Right cardiac atrium (tissue), 5 donors: ENCODE measurements around the gene WSB1. TPM values are rescaled to one million over a fixed set of nuclear protein-coding genes. Genes with fewer than 3 reads are reported as not detected.

Experiments used
- ATAC-seq, 2 donors: fragments of 200-7000 bp; cut with Tn5 transposase; one replicate each; pipeline versions ENCODE4 v1.8.0 to v1.9.1; 2020; ENCODE audit warnings: moderate library complexity in 2 of 2, mild to moderate bottlenecking in 1 of 2
- DNase-seq, 3 donors: peaks; one replicate each; pipeline ENCODE4 v3.0.0-alpha.2; 2020
- H3K27ac ChIP-seq: one replicate; pipeline ENCODE4 v1.5.1; 2013; ENCODE audit warnings: mild to moderate bottlenecking, low read length, control low read depth, moderate library complexity
- H3K27me3 ChIP-seq: one replicate; pipeline ENCODE4 v1.6.1; 2013; ENCODE audit not compliant: control insufficient read depth, insufficient read depth
- H3K4me1 ChIP-seq: one replicate; pipeline ENCODE4 v1.6.1; 2013; ENCODE audit warnings: low read length; ENCODE audit not compliant: control insufficient read depth, insufficient read depth
- H3K4me3 ChIP-seq: one replicate; pipeline ENCODE4 v1.5.1; 2013; ENCODE audit warnings: low read length, control low read depth
- H3K9me3 ChIP-seq: one replicate; pipeline ENCODE4 v1.6.1; 2013; ENCODE audit warnings: low read length; ENCODE audit not compliant: control insufficient read depth
- WGBS: extraction: QIAGEN DNeasy Blood & Tissue Kit; methylation state at CpG from one replicate; pipeline ENCODE4 v1.1.7; 2013; 5-methylcytosine and 5-hydroxymethylcytosine counted together
- intact Hi-C, 4 donors: fragments of 100-400 bp; cut with DNase I; formaldehyde crosslinking; loops; one replicate each; pipeline versions ENCODE4 v1.11.0 to v1.14.0; 2022 to 2023
- polyA plus RNA-seq: library from polyadenylated mRNA; stranded (reverse); fragments of 200-250 nt; gene quantifications from one replicate; pipeline ENCODE4 v1.2.3, GENCODE V29; 2013
- total RNA-seq, 4 donors: library from RNA; stranded (reverse); fragmentation: NEBNext Ultra II Directional; extraction: Animal tissue kit (Norgen Biotek cat#: 25700); gene quantifications; one replicate each; pipeline ENCODE4 v1.2.1, GENCODE V29; 2021
- donor health status: healthy with polysubstance abuse.
- donor health status: DM: no; HTN: yes; CAD: no.
- donor health status: DM: no; HTN: no; CAD: no.
- donor health status: DM: no; HTN: yes; CAD: no; lungs with severe emphysema.
- donor health status: DM: yes; HTN: yes; CAD: no.

WSB1 gene
- total and polyA plus RNA-seq, 5 donors: 65.6 to 130 (median 83.4) TPM

- DNase-seq (no peak), ATAC-seq (no peak)
- intact Hi-C loops: loop anchor here in 1 of 4 donors (5.0 kb wide), 1 partner anchor 109 kb away; no protein-coding TSS in a partner anchor
- no peak overlapping the region for H3K4me3 ChIP-seq
- H3K27ac ChIP-seq: no peak overlapping the region
- H3K9me3 ChIP-seq: no peaks in the 10 kb centered on the region
- H3K4me1 ChIP-seq: peaks cover 5% of the 10 kb centered on the region
- WGBS: 83% methylated on average over 8 of the region's 8 CpGs
- H3K27me3 ChIP-seq: no peaks in the 10 kb centered on the region
These were observed 52.5 kb downstream of the WSB1 start for GRCh38 chr17:27346228-27346899.

GRCh38 chr17:27348196-27348595 is 54.3 kb downstream of the WSB1 start:
- intact Hi-C loops: loop anchor here in 1 of 4 donors (5.0 kb wide), 1 partner anchor 111 kb away; no protein-coding TSS in a partner anchor
- no peak for DNase-seq
- peaks cover 4% of the 10 kb centered on the region for H3K4me1 ChIP-seq

GRCh38 chr17:27349540-27350021 is 55.7 kb downstream of the WSB1 start:
- Histone ChIP-seq H3K27me3 (no peaks in the 10 kb centered on the region), H3K4me1 (peaks cover 6% of the 10 kb centered on the region), H3K4me3 (no peak overlapping the region), H3K27ac (peak overlapping the region; percentile 4), H3K9me3 (no peaks in the 10 kb centered on the region)
- DNase-seq (no peak), ATAC-seq (no peak)
- WGBS: 78% methylated on average over 34 of the region's 34 CpGs
- intact Hi-C loops: loop anchor here (5.0 to 10.0 kb wide), 6 partner anchors 83 to 253 kb away; partner anchors contain the start of gene KSR1 (in 1 of the 4)

More at GRCh38 chr17:27348196-27348595, 54.3 kb downstream of the WSB1 start:
- H3K4me3 ChIP-seq: no peak overlapping the region
- ATAC-seq: no peak
- no peaks in the 10 kb centered on the region for H3K27me3 ChIP-seq
- 71% methylated on average over 2 of the region's 2 CpGs for WGBS
- H3K27ac ChIP-seq: no peak overlapping the region
- no peaks in the 10 kb centered on the region for H3K9me3 ChIP-seq

GRCh38 chr17:27351759-27352158 is 57.8 kb downstream of the WSB1 start:
- 86% methylated on average over 2 of the region's 2 CpGs for WGBS
- no peaks in the 10 kb centered on the region for H3K9me3 ChIP-seq
- H3K27me3 ChIP-seq: no peaks in the 10 kb centered on the region
- peaks cover 6% of the 10 kb centered on the region for H3K4me1 ChIP-seq
- no peak overlapping the region for H3K4me3 ChIP-seq
- no peak for ATAC-seq
- DNase-seq: no peak
- intact Hi-C loops: loop anchor here in 3 of 4 donors (2.0 to 10.0 kb wide), 6 partner anchors 57 to 251 kb away; partner anchors contain the start of genes KSR1 (in 1 of the 3) and WSB1 (in 1 of the 3)
- no peak overlapping the region for H3K27ac ChIP-seq

- no peaks in the 10 kb centered on the region for H3K9me3 ChIP-seq
- ATAC-seq (no peak), DNase-seq (no peak)
- WGBS: 55% methylated on average over 6 of the region's 6 CpGs
- peak overlapping the region; percentile 69 for H3K27ac ChIP-seq
- H3K4me1 ChIP-seq: peaks cover 6% of the 10 kb centered on the region
- no peaks in the 10 kb centered on the region for H3K27me3 ChIP-seq
- intact Hi-C loops: loop anchor here in 3 of 4 donors (2.0 to 10.0 kb wide), 6 partner anchors 58 to 250 kb away; partner anchors contain the start of genes KSR1 (in 1 of the 3) and WSB1 (in 1 of the 3)
- H3K4me3 ChIP-seq: no peak overlapping the region
These were observed 58.6 kb downstream of the WSB1 start for GRCh38 chr17:27352448-27353032.

GRCh38 chr17:27353033-27353460 is 59.1 kb downstream of the WSB1 start:
- no peaks in the 10 kb centered on the region for H3K9me3 ChIP-seq
- H3K27me3 ChIP-seq: no peaks in the 10 kb centered on the region
- intact Hi-C loops: loop anchor here in 3 of 4 donors (2.0 to 10.0 kb wide), 6 partner anchors 58 to 249 kb away; partner anchors contain the start of genes KSR1 (in 1 of the 3) and WSB1 (in 1 of the 3)
- peaks cover 6% of the 10 kb centered on the region for H3K4me1 ChIP-seq
- H3K27ac ChIP-seq: peak overlapping the region; percentile 69
- peak overlapping the region; percentile 49 for H3K4me3 ChIP-seq
- no peak for DNase-seq
- WGBS: 47% methylated on average over 11 of the region's 11 CpGs
- ATAC-seq: no peak

GRCh38 chr17:27353461-27354050 is 59.6 kb downstream of the WSB1 start:
- H3K27ac ChIP-seq: peak overlapping the region; percentile 69
- intact Hi-C loops: loop anchor here in 3 of 4 donors (2.0 to 10.0 kb wide), 7 partner anchors 59 to 249 kb away; partner anchors contain the start of genes KSR1 (in 1 of the 3) and WSB1 (in 1 of the 3)
- WGBS: under 1% methylated on average over 57 of the region's 57 CpGs
- H3K27me3 ChIP-seq: no peaks in the 10 kb centered on the region
- H3K4me3 ChIP-seq: peak overlapping the region; percentile 49
- no peaks in the 10 kb centered on the region for H3K9me3 ChIP-seq
- H3K4me1 ChIP-seq: peaks cover 6% of the 10 kb centered on the region
- DNase-seq (peak; percentile 95 to 97 (median 96)), ATAC-seq (peak; percentile 94 to 95)

- H3K27ac ChIP-seq: peak overlapping the region; percentile 34
- H3K4me3 ChIP-seq: peak overlapping the region; percentile 23
- DNase-seq: no peak
- H3K4me1 ChIP-seq: peaks cover 6% of the 10 kb centered on the region
- intact Hi-C loops: loop anchor here in 3 of 4 donors (2.0 to 10.0 kb wide), 6 partner anchors 78 to 248 kb away; partner anchors contain the start of gene KSR1 (in 1 of the 3)
- 18% methylated on average over 19 of the region's 19 CpGs for WGBS
- ATAC-seq: peak in 1 of 2 donors; percentile 0
- no peaks in the 10 kb centered on the region for H3K27me3 ChIP-seq
- no peaks in the 10 kb centered on the region for H3K9me3 ChIP-seq
These were observed 60.2 kb downstream of the WSB1 start for GRCh38 chr17:27354051-27354490.

- ATAC-seq (no peak), DNase-seq (no peak)
- Histone ChIP-seq H3K27me3 (no peaks in the 10 kb centered on the region), H3K4me1 (peaks cover 6% of the 10 kb centered on the region), H3K9me3 (no peaks in the 10 kb centered on the region), H3K27ac (no peak overlapping the region), H3K4me3 (no peak overlapping the region)
- intact Hi-C loops: loop anchor here (2.0 to 10.0 kb wide), 6 partner anchors 78 to 248 kb away; partner anchors contain the start of gene KSR1 (in 1 of the 4)
- WGBS: 73% methylated on average over 8 of the region's 8 CpGs
These were observed 60.7 kb downstream of the WSB1 start for GRCh38 chr17:27354491-27355081.

GRCh38 chr17:27355419-27355818 is 61.5 kb downstream of the WSB1 start:
- Histone ChIP-seq H3K9me3 (no peaks in the 10 kb centered on the region), H3K27me3 (no peaks in the 10 kb centered on the region), H3K4me3 (no peak overlapping the region), H3K27ac (no peak overlapping the region), H3K4me1 (peaks cover 6% of the 10 kb centered on the region)
- intact Hi-C loops: loop anchor here in 3 of 4 donors (2.0 to 10.0 kb wide), 3 partner anchors 99 to 247 kb away; partner anchors contain the start of gene KSR1 (in 1 of the 3)
- 80% methylated on average over 4 of the region's 4 CpGs for WGBS
- DNase-seq (no peak), ATAC-seq (no peak)
